Measurements from ENCODE around the gene B4GALNT3. TPM values are rescaled to one million over a fixed set of nuclear protein-coding genes. Genes with fewer than 3 reads are reported as not detected.

B4GALNT3 gene
- total RNA-seq, 2 donors from 2014 or later, result 1.6 to 1.7 TPM

- ATAC-seq, result no peak
- Mint-ChIP-seq H3K36me3 (ENCODE audit: low read depth) (peaks cover 3% of the 10 kb centered on the region), H3K4me3 (no peak overlapping the region), H3K27me3 (peaks cover under 1% of the 10 kb centered on the region), H3K27ac (no peak overlapping the region), H3K4me1 (peaks cover 2% of the 10 kb centered on the region)
- H3K9me3 ChIP-seq (ENCODE audit: control insufficient read depth, low read length, poor library complexity, severe bottlenecking), result no peaks in the 10 kb centered on the region
- DNase-seq, result no peak
These were observed 67.5 kb downstream of the B4GALNT3 start for GRCh38 chr12:527241-527640.

GRCh38 chr12:527729-528128 is 68.0 kb downstream of the B4GALNT3 start:
- Mint-ChIP-seq H3K27ac (no peak overlapping the region), H3K27me3 (no peaks in the 10 kb centered on the region), H3K4me1 (no peaks in the 10 kb centered on the region), H3K36me3 (ENCODE audit: low read depth) (peaks cover 3% of the 10 kb centered on the region), H3K4me3 (no peak overlapping the region)
- DNase-seq (no peak), ATAC-seq (no peak)
- H3K9me3 ChIP-seq (ENCODE audit: control insufficient read depth, low read length, poor library complexity, severe bottlenecking), result no peaks in the 10 kb centered on the region

GRCh38 chr12:530308-530707 is 70.6 kb downstream of the B4GALNT3 start:
- ATAC-seq (no peak), DNase-seq (no peak)
- Mint-ChIP-seq H3K27me3 (no peaks in the 10 kb centered on the region), H3K36me3 (ENCODE audit: low read depth) (peaks cover 3% of the 10 kb centered on the region), H3K27ac (no peak overlapping the region), H3K4me1 (no peaks in the 10 kb centered on the region), H3K4me3 (no peak overlapping the region)
- no peaks in the 10 kb centered on the region for H3K9me3 ChIP-seq (ENCODE audit: control insufficient read depth, low read length, poor library complexity, severe bottlenecking)

GRCh38 chr12:530821-531220 is 71.1 kb downstream of the B4GALNT3 start:
- DNase-seq (no peak), ATAC-seq (no peak)
- Mint-ChIP-seq H3K36me3 (ENCODE audit: low read depth) (peaks cover 3% of the 10 kb centered on the region), H3K4me3 (no peak overlapping the region), H3K4me1 (no peaks in the 10 kb centered on the region), H3K27me3 (no peaks in the 10 kb centered on the region), H3K27ac (no peak overlapping the region)
- H3K9me3 ChIP-seq (ENCODE audit: control insufficient read depth, low read length, poor library complexity, severe bottlenecking), result no peaks in the 10 kb centered on the region

GRCh38 chr12:531951-532585 is 72.3 kb downstream of the B4GALNT3 start:
- no peak overlapping the region for H3K4me3 Mint-ChIP-seq
- no peak for DNase-seq
- H3K9me3 ChIP-seq (ENCODE audit: control insufficient read depth, low read length, poor library complexity, severe bottlenecking), result no peaks in the 10 kb centered on the region
- ATAC-seq, result no peak
- H3K36me3 Mint-ChIP-seq (ENCODE audit: low read depth), result peaks cover 3% of the 10 kb centered on the region
- H3K4me1 Mint-ChIP-seq, result no peaks in the 10 kb centered on the region
- H3K27ac Mint-ChIP-seq, result no peak overlapping the region
- H3K27me3 Mint-ChIP-seq, result no peaks in the 10 kb centered on the region

GRCh38 chr12:532908-533565 is 73.3 kb downstream of the B4GALNT3 start:
- Mint-ChIP-seq H3K4me1 (no peaks in the 10 kb centered on the region), H3K4me3 (no peak overlapping the region), H3K36me3 (ENCODE audit: low read depth) (peaks cover 3% of the 10 kb centered on the region), H3K27ac (no peak overlapping the region), H3K27me3 (no peaks in the 10 kb centered on the region)
- ATAC-seq (no peak), DNase-seq (no peak)
- H3K9me3 ChIP-seq (ENCODE audit: control insufficient read depth, low read length, poor library complexity, severe bottlenecking), result no peaks in the 10 kb centered on the region

GRCh38 chr12:533718-534117 is 74.0 kb downstream of the B4GALNT3 start:
- Mint-ChIP-seq H3K36me3 (ENCODE audit: low read depth) (peaks cover 3% of the 10 kb centered on the region), H3K4me3 (no peak overlapping the region), H3K4me1 (peaks cover under 1% of the 10 kb centered on the region), H3K27me3 (no peaks in the 10 kb centered on the region), H3K27ac (no peak overlapping the region)
- H3K9me3 ChIP-seq (ENCODE audit: control insufficient read depth, low read length, poor library complexity, severe bottlenecking), result no peaks in the 10 kb centered on the region
- no peak for ATAC-seq
- DNase-seq, result no peak

GRCh38 chr12:534216-534615 is 74.5 kb downstream of the B4GALNT3 start:
- DNase-seq, result no peak
- Mint-ChIP-seq H3K4me1 (peaks cover 5% of the 10 kb centered on the region), H3K27ac (no peak overlapping the region), H3K4me3 (no peak overlapping the region), H3K27me3 (no peaks in the 10 kb centered on the region), H3K36me3 (ENCODE audit: low read depth) (peaks cover 2% of the 10 kb centered on the region)
- no peaks in the 10 kb centered on the region for H3K9me3 ChIP-seq (ENCODE audit: control insufficient read depth, low read length, poor library complexity, severe bottlenecking)
- ATAC-seq, result no peak

GRCh38 chr12:535396-535795 is 75.7 kb downstream of the B4GALNT3 start:
- no peaks in the 10 kb centered on the region for H3K9me3 ChIP-seq (ENCODE audit: control insufficient read depth, low read length, poor library complexity, severe bottlenecking)
- no peaks in the 10 kb centered on the region for H3K36me3 Mint-ChIP-seq (ENCODE audit: low read depth)
- H3K4me3 Mint-ChIP-seq, result no peak overlapping the region
- no peak for DNase-seq
- peaks cover 13% of the 10 kb centered on the region for H3K4me1 Mint-ChIP-seq
- no peak for ATAC-seq
- no peaks in the 10 kb centered on the region for H3K27me3 Mint-ChIP-seq
- H3K27ac Mint-ChIP-seq, result no peak overlapping the region

GRCh38 chr12:536751-537245 is 77.1 kb downstream of the B4GALNT3 start:
- Mint-ChIP-seq H3K27me3 (no peaks in the 10 kb centered on the region), H3K4me1 (peaks cover 15% of the 10 kb centered on the region), H3K27ac (no peak overlapping the region), H3K36me3 (ENCODE audit: low read depth) (no peaks in the 10 kb centered on the region), H3K4me3 (no peak overlapping the region)
- H3K9me3 ChIP-seq (ENCODE audit: control insufficient read depth, low read length, poor library complexity, severe bottlenecking), result no peaks in the 10 kb centered on the region
- no peak for ATAC-seq
- DNase-seq, result no peak

- DNase-seq, result no peak
- no peak for ATAC-seq
- Mint-ChIP-seq H3K4me1 (peaks cover 15% of the 10 kb centered on the region), H3K27ac (peak overlapping the region; percentile 90), H3K27me3 (no peaks in the 10 kb centered on the region), H3K4me3 (no peak overlapping the region), H3K36me3 (ENCODE audit: low read depth) (no peaks in the 10 kb centered on the region)
- H3K9me3 ChIP-seq (ENCODE audit: control insufficient read depth, low read length, poor library complexity, severe bottlenecking), result no peaks in the 10 kb centered on the region
These were observed 78.0 kb downstream of the B4GALNT3 start for GRCh38 chr12:537772-538171.

- DNase-seq, result peak in 1 of 3 donors; percentile 23
- peak overlapping the region; percentile 66 for H3K4me3 Mint-ChIP-seq
- no peaks in the 10 kb centered on the region for H3K27me3 Mint-ChIP-seq
- no peaks in the 10 kb centered on the region for H3K9me3 ChIP-seq (ENCODE audit: control insufficient read depth, low read length, poor library complexity, severe bottlenecking)
- peaks cover 15% of the 10 kb centered on the region for H3K4me1 Mint-ChIP-seq
- peak; percentile 99 for ATAC-seq
- peak overlapping the region; percentile 90 for H3K27ac Mint-ChIP-seq
- no peaks in the 10 kb centered on the region for H3K36me3 Mint-ChIP-seq (ENCODE audit: low read depth)
These were observed 79.2 kb downstream of the B4GALNT3 start for GRCh38 chr12:538731-539539.

GRCh38 chr12:539540-540310 is 80.0 kb downstream of the B4GALNT3 start:
- Mint-ChIP-seq H3K36me3 (ENCODE audit: low read depth) (peaks cover 5% of the 10 kb centered on the region), H3K4me3 (no peak overlapping the region), H3K27ac (peak overlapping the region; percentile 90), H3K4me1 (peaks cover 22% of the 10 kb centered on the region), H3K27me3 (peaks cover 8% of the 10 kb centered on the region)
- no peaks in the 10 kb centered on the region for H3K9me3 ChIP-seq (ENCODE audit: control insufficient read depth, low read length, poor library complexity, severe bottlenecking)
- DNase-seq (no peak), ATAC-seq (no peak)

Data from T-helper 17 cell (primary cell).